Measurements from ENCODE around the gene TGM1.

Gene TGM1

GRCh38 chr14:24291446-24292117, 28.6 kb upstream of the TGM1 start:
- no peak for DNase-seq

GRCh38 chr14:24290746-24291145, 27.8 kb upstream of the TGM1 start:
- DNase-seq, result no peak

- no peak for DNase-seq
Measured at GRCh38 chr14:24289649-24290280, 26.8 kb upstream of the TGM1 start.

- DNase-seq, result no peak
Measured at GRCh38 chr14:24286996-24287395, 24.0 kb upstream of the TGM1 start.

GRCh38 chr14:24285351-24285750, 22.4 kb upstream of the TGM1 start:
- no peak for DNase-seq

GRCh38 chr14:24284501-24285035, 21.6 kb upstream of the TGM1 start:
- peak; percentile 48 for DNase-seq

GRCh38 chr14:24283796-24284460, 21.0 kb upstream of the TGM1 start:
- DNase-seq, result no peak

- DNase-seq, result no peak
Measured at GRCh38 chr14:24282736-24283135, 19.8 kb upstream of the TGM1 start.

GRCh38 chr14:24281636-24282035, 18.7 kb upstream of the TGM1 start:
- DNase-seq, result no peak

GRCh38 chr14:24280797-24281460, 18.0 kb upstream of the TGM1 start:
- DNase-seq, result no peak

GRCh38 chr14:24279301-24280186, 16.6 kb upstream of the TGM1 start:
- DNase-seq, result peak; percentile 77

- no peak for DNase-seq
Measured at GRCh38 chr14:24278424-24278823, 15.4 kb upstream of the TGM1 start.

GRCh38 chr14:24277606-24278321, 14.8 kb upstream of the TGM1 start:
- no peak for DNase-seq

GRCh38 chr14:24277071-24277470, 14.1 kb upstream of the TGM1 start:
- no peak for DNase-seq

GRCh38 chr14:24274101-24274543, 11.1 kb upstream of the TGM1 start:
- no peak for DNase-seq

- DNase-seq, result no peak
Measured at GRCh38 chr14:24273422-24273998, 10.5 kb upstream of the TGM1 start.

- DNase-seq, result no peak
Measured at GRCh38 chr14:24272467-24272866, 9.5 kb upstream of the TGM1 start.

GRCh38 chr14:24271834-24272263, 8.9 kb upstream of the TGM1 start:
- no peak for DNase-seq

GRCh38 chr14:24271134-24271833, 8.3 kb upstream of the TGM1 start, which contains the start of gene RABGGTA:
Gene RABGGTA, minus strand, starts transcription at chr14:24271597. Its CDS starts 482 bp downstream, at chr14:24271115.
- peak; percentile 87 for DNase-seq

- DNase-seq, result no peak
Measured at GRCh38 chr14:24270537-24271133, 7.7 kb upstream of the TGM1 start.

All from NCI-H1694 (cell line).